GM21367 (cell line): ENCODE data around the gene PYGB.

Experiments used
- ATAC-seq: cut with Tn5 transposase; IDR thresholded peaks from one replicate; pipeline ENCODE4 v1.9.1; 2021; ENCODE audit not compliant: unreplicated experiment

Gene PYGB

GRCh38 chr20:25247956-25248785, at the start of gene PYGB:
TSS of gene PYGB (plus strand) at chr20:25248085. CDS start at chr20:25248179, 94 bp downstream.
- ATAC-seq, result peak; percentile 61

GRCh38 chr20:25198663-25199383, 49.1 kb upstream of the PYGB start:
- no peak for ATAC-seq

DNA sequence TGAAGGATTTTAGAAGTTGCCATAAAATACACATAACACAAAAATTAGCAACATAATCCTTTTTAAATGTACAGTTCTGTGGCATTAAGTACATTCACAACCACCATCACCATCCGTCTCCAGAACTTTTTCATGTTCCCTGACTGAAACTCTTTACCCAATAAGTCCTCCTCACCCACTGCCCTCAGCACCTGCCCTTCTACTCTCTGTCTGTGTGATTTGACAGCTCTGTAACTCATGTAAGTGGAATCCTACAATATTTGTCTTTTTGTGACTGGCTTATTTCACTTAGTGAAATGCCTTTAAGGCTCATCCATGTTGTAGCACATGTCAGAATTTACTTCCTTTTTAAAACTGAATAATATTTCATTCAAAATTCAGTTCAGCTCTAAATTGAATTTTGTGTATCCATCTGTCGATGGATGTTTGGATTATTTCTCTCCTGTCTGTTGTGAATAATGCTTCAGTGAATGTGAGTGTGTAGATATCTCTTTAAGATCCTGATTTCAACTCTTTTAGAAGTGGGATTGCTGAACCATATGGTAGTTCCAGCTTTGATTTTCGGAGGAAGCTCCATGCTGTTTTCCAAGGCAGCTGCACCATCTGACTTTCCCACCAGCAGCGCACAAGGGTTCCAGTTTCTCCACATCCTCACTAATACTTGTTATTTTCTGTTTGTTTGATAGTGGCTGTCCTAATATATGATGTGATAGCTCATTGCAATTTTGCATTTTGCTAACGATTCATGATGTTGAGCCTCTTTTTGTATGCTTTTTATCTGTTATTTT, 48.2 kb upstream of the PYGB start:
- no peak for ATAC-seq

DNA sequence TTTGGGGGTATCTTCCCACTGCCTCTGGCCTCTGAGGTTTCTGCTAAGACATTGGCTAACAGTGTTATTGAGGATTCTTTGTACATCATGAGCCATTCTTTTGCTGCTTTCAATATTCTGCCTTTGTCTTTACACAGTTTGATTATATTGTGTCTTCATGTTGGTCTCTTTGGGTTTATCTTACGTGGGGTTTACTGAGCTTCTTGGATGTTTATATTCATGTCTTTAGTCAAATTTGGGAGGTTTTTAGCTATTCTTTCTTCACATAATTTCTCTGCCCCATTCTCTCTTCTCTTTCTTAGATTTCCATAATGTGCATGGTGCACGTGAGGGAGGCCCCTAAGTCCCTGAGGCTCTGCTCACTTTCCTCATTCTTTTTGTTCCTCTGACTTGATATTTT, 44.8 kb upstream of the PYGB start:
- ATAC-seq, result no peak

GRCh38 chr20:25203871-25204320, 44.0 kb upstream of the PYGB start:
- no peak for ATAC-seq

GRCh38 chr20:25204550-25205276, 43.2 kb upstream of the PYGB start:
- no peak for ATAC-seq

DNA sequence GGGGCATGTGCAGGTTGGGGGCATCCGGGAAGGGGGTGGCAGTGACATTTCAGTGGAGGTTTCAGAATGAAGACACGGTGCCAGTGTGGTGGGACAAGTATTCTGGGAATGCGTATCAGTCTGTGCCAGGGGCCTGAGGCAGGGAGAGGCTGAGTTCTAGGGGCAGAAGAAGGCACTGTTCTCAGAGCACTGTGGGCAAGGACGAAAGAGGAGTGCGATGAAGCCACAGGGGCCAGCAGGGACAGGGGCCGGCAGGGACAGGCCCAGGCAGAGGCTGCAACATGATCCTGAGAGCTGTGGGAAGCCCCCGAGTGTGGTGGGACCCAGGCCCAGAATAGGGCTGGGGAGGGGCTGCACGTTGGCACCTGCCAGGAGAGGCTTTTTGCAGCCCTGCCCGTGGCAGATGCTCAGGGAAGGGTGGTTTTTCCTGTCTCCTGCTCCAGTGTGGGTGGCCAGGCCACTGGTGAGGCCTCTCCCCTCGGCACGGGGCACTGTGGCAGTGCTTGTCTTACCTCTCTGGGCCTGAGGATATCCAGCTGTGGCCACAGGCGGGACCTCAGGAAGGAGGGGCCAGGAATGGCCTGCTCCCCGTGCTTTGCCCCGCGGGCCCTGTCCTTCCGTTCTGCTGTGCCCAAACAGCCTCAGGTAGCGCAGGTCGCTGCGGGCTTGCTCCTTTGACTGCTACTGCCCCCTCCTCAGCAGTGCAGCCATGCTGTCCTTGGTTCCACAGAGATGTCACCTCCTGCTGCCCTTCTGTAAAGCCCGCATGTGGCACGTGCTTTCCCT, 42.4 kb upstream of the PYGB start:
- ATAC-seq, result no peak

GRCh38 chr20:25206063-25206403, 41.9 kb upstream of the PYGB start:
- ATAC-seq, result no peak

GRCh38 chr20:25206548-25206947, 41.3 kb upstream of the PYGB start:
- no peak for ATAC-seq

GRCh38 chr20:25207149-25207959, 40.5 kb upstream of the PYGB start:
- ATAC-seq, result no peak

DNA sequence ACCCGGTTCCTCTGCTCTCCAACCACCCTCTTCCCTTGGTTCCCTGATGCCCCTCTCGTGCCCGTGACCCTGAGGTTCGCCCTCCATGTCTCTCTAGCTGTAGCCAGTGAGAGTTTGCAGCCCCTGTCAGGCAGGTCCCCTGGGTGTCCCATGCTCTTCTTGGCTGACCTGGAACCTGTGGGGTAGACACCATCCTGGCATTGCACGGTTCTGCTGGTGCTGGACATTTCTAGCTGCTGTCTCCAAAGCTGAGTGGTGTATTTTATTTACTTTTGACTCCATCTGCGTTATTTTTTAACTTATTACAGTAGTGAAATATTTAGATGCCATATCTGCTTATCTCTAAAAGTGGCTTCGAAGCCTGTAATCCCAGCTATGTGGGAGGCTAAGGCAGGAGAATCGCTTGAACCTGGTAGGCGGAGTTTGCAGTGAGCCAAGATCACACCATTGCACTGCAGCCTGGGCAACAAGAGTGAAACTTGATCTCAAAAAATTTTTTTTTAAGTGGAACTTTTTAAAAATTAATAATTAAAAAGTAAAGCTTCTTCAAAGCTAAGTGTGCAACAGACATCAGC, 39.8 kb upstream of the PYGB start:
- no peak for ATAC-seq

DNA sequence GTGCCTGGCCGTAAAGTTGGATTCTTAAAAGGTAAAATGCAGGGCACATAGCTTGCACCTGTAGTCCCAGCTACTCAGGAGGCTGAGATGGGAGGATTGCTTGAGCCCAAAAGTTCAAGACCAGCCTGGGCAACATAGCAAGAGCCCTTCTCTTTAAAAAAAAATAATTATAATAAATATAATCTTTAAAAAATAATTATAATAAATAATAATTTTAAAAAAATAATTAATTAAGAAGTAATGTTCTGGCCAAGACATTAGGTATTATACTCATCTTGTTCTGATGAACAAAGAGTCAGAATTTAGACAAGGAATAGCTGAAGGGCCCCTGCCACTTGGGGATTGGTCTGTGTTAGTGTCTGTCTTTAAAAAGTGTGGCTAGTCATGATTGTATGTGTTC, 38.5 kb upstream of the PYGB start:
- ATAC-seq, result no peak

DNA sequence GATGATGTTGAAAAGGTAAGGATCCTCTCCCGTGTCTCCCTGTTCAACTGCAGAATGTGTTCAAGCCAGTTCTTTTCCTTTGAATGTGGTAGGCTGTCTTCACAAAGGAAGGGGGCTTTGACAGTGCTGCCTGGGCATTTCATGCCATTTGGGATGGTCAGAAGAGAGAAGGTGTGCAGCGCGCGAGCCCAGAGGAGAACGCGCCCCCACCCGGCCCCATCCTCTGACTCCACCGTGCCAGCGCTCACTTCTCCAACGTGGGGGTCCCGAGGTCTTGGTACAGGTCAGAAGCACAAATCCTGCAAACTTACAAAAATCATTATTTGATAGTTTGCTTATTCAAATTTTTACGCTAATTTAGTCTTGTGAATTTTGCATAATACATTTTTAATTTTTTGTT, 38.0 kb upstream of the PYGB start:
- ATAC-seq, result no peak

DNA sequence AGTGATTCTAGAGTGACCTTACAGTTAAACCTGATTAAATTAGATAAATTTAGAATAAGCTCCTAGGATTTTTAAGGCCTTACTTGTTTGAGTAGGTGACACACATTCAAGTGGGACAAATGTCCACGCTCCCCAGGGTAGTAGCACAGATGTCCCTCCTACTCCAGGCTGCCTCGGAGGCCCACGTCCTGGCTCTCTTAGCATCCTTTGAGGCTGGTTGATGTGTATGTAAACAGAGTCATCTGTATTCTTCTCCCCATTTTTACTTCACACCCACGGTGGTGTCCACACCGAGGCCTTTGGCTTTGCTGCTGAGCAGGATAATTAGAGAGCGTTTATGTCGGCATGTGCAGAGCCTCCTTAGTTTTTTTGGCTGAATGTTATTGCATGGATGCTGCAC, 36.6 kb upstream of the PYGB start:
- ATAC-seq, result no peak

GRCh38 chr20:25212242-25212641, 35.6 kb upstream of the PYGB start:
- ATAC-seq, result no peak

- no peak for ATAC-seq
Observed at GRCh38 chr20:25213566-25214425, 34.1 kb upstream of the PYGB start.

GRCh38 chr20:25214426-25214790, 33.5 kb upstream of the PYGB start:
- no peak for ATAC-seq

GRCh38 chr20:25214819-25215218, 33.1 kb upstream of the PYGB start:
- ATAC-seq, result no peak
